ENCODE data around the gene AVPR2.

DNA sequence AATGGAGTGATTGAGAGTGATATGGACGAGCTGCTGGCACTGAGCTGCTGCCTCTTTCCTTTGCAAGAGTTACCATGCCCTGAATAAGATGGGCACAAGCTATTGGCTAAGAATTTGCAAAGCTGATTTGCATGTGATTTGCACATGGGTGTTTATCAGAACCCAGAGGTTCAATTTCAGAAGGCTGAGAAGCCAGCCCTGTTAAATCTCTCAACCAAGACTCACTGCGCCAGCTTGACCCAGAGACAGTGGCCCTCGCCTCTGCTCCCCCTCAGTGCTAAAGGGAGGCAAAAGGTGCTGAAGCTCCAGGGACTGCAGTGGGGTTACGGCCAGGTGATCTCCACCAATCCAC is 20.9 kb downstream of the AVPR2 start:
- TF ChIP-seq, protein P1, sequence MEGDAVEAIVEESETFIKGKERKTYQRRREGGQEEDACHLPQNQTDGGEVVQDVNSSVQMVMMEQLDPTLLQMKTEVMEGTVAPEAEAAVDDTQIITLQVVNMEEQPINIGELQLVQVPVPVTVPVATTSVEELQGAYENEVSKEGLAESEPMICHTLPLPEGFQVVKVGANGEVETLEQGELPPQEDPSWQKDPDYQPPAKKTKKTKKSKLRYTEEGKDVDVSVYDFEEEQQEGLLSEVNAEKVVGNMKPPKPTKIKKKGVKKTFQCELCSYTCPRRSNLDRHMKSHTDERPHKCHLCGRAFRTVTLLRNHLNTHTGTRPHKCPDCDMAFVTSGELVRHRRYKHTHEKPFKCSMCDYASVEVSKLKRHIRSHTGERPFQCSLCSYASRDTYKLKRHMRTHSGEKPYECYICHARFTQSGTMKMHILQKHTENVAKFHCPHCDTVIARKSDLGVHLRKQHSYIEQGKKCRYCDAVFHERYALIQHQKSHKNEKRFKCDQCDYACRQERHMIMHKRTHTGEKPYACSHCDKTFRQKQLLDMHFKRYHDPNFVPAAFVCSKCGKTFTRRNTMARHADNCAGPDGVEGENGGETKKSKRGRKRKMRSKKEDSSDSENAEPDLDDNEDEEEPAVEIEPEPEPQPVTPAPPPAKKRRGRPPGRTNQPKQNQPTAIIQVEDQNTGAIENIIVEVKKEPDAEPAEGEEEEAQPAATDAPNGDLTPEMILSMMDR (IDR thresholded peaks at IDR 0.05), result no peak
- TF ChIP-seq POLR2AphosphoS5 (IDR thresholded peaks at IDR 0.05; ENCODE audit: low read depth, low read length) (no peak), TCF7L2 (IDR thresholded peaks at IDR 0.05; ENCODE audit: low read depth, low read length) (no peak)
